Endothelial cell of umbilical vein (primary cell): ENCODE measurements around the gene TMC1.

ENCODE experiments used
- CTCF ChIP-seq, 2 donors: IDR thresholded peaks; 1 replicate in 1 of 2; 2 replicates in 1 of 2; pipeline ENCODE4 v1.5.1; 2011; ENCODE audit warnings: low read length in 2 of 2, mild to moderate bottlenecking in 2 of 2, moderate library complexity in 2 of 2, control low read depth in 1 of 2, inconsistent platforms in 1 of 2, low read depth in 1 of 2; ENCODE audit not compliant: insufficient read depth in 1 of 2; ENCODE audit errors: extremely low read depth in 1 of 2
- MAX ChIP-seq: IDR thresholded peaks from 2 replicates; pipeline ENCODE4 v1.6.1; 2011; ENCODE audit not compliant: insufficient read depth, insufficient read length
- POLR2A ChIP-seq: IDR thresholded peaks from 2 replicates; pipeline ENCODE4 v1.6.1; 2012; ENCODE audit warnings: low read depth, mild to moderate bottlenecking, control low read depth, low read length
- POLR2AphosphoS5 ChIP-seq: IDR thresholded peaks from 2 replicates; pipeline ENCODE4 v1.6.1; 2012; ENCODE audit warnings: low read depth, mild to moderate bottlenecking, control low read depth, low read length, moderate library complexity; ENCODE audit not compliant: insufficient read depth

GRCh38 chr9:72560086-72560485, 38.7 kb downstream of the TMC1 start:
- TF ChIP-seq POLR2A, result no peak
- TF ChIP-seq CTCF (IDR thresholded peaks at IDR 0.05; ENCODE audit: extremely low read depth in 1 of 2, insufficient read depth in 1 of 2, low read depth in 1 of 2, low read length in 2 of 2), result no peak
- no peak for TF ChIP-seq POLR2AphosphoS5
- TF ChIP-seq MAX, result no peak
